ENCODE data around the gene LRCOL1. TPM values are rescaled to one million over a fixed set of nuclear protein-coding genes. Genes with fewer than 3 reads are reported as not detected.

Gene LRCOL1
- total RNA-seq, 2 experiments from 2014 or later = not detected

DNA sequence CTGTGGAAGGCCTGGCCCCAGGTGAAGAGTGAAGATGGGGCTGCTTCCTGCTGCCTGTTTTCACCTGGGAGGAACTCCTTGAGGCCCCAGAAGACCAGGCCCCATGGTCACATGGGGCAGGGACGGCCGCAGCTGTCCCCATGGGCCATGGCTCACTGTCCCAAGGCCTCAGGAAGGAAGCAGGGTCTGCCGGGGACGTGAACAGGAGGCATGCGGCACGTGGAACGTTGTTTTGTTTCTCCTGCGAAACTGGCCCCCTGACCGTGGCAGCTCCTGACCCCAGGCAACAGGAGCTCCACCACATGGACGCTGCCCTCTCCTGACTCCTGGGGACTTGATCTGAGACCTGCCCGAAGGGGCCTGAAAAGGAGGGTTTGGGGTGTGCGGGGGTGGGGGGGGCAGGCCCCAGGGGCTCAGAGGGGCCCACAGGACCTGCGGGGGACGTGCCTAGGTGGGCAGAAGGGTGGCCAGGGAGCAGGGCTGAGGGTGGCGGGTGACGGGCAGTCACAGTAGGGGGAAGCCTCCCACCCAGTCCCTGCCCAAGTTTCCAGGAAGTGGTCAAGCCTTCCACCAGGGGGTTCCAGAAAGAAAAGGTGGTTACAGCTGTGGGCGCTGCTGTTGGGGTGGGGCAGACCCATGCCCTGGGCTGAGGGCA is 41.4 kb downstream of the LRCOL1 start:
- intact Hi-C loops (cut with DNase I, micrococcal nuclease) = no loop called here
- Mint-ChIP-seq H3K4me3 (no peak overlapping the region), H3K9me3 (no peaks in the 10 kb centered on the region), H3K36me3 (ENCODE audit: low read depth) (peaks cover 18% of the 10 kb centered on the region), H3K27me3 (no peaks in the 10 kb centered on the region), H3K27ac (no peak overlapping the region), H3K4me1 (ENCODE audit: low read depth) (no peaks in the 10 kb centered on the region)
- Histone ChIP-seq H3K27ac (ENCODE audit: low read depth in 1 of 2, low read length in 2 of 2) (no peak overlapping the region), H3K36me3 (ENCODE audit: insufficient read depth, low read length) (peaks cover 29% of the 10 kb centered on the region), H3K4me3 (ENCODE audit: low read length) (no peak overlapping the region), H3K4me1 (ENCODE audit: insufficient read depth, low read length) (no peaks in the 10 kb centered on the region), H3K27me3 (ENCODE audit: control insufficient read depth in 1 of 2, insufficient read depth in 2 of 2, low read length in 2 of 2) (no peaks in the 10 kb centered on the region), H3K9me3 (ENCODE audit: control insufficient read depth in 1 of 2, insufficient read depth in 1 of 2, low read length in 2 of 2) (no peaks in the 10 kb centered on the region)
- no peak for DNase-seq
- no peak for ATAC-seq (ENCODE audit: poor library complexity)
- CTCF ChIA-PET = interaction anchor here (1.0 kb wide), 1 partner anchor 8 kb away, joined by 3 read pairs; no protein-coding TSS in a partner anchor
- POLR2A ChIA-PET = no interaction called here
- TF ChIP-seq, protein P1, sequence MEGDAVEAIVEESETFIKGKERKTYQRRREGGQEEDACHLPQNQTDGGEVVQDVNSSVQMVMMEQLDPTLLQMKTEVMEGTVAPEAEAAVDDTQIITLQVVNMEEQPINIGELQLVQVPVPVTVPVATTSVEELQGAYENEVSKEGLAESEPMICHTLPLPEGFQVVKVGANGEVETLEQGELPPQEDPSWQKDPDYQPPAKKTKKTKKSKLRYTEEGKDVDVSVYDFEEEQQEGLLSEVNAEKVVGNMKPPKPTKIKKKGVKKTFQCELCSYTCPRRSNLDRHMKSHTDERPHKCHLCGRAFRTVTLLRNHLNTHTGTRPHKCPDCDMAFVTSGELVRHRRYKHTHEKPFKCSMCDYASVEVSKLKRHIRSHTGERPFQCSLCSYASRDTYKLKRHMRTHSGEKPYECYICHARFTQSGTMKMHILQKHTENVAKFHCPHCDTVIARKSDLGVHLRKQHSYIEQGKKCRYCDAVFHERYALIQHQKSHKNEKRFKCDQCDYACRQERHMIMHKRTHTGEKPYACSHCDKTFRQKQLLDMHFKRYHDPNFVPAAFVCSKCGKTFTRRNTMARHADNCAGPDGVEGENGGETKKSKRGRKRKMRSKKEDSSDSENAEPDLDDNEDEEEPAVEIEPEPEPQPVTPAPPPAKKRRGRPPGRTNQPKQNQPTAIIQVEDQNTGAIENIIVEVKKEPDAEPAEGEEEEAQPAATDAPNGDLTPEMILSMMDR (IDR thresholded peaks at IDR 0.05) = no peak

DNA sequence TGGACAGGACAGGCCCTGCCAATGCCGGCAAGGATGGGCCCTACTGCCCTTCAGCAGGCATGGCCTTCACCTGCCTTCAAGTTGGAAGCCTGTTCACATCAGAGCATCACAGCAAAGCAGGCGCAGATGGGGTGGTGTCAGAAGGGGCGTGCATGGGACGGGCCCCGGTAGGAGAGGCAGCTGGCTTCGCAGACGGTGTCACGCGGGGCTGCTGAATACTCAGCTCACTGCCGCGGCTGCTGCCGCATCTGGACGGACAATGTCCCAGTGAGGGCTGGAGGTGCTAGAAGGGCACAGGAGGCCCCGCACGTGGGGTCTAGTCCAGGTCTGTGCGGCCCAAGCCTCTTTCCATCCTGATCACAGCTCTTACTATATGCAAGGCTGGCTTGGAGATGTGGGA is 42.1 kb downstream of the LRCOL1 start:
- CTCF ChIA-PET = no interaction called here
- Histone ChIP-seq H3K9me3 (ENCODE audit: control insufficient read depth in 1 of 2, insufficient read depth in 1 of 2, low read length in 2 of 2) (no peaks in the 10 kb centered on the region), H3K27me3 (ENCODE audit: control insufficient read depth in 1 of 2, insufficient read depth in 2 of 2, low read length in 2 of 2) (no peaks in the 10 kb centered on the region), H3K4me1 (ENCODE audit: insufficient read depth, low read length) (no peaks in the 10 kb centered on the region), H3K4me3 (ENCODE audit: low read length) (no peak overlapping the region), H3K27ac (ENCODE audit: low read depth in 1 of 2, low read length in 2 of 2) (no peak overlapping the region), H3K36me3 (ENCODE audit: insufficient read depth, low read length) (peaks cover 29% of the 10 kb centered on the region)
- no peak overlapping the region for H3K27ac Mint-ChIP-seq
- peaks cover 18% of the 10 kb centered on the region for H3K36me3 Mint-ChIP-seq (ENCODE audit: low read depth)
- H3K9me3 Mint-ChIP-seq = no peaks in the 10 kb centered on the region
- POLR2A ChIA-PET = no interaction called here
- H3K27me3 Mint-ChIP-seq = no peaks in the 10 kb centered on the region
- TF ChIP-seq, protein P1 (IDR thresholded peaks at IDR 0.05) = no peak
- ATAC-seq (ENCODE audit: poor library complexity) = no peak
- intact Hi-C loops (cut with DNase I, micrococcal nuclease) = no loop called here
- no peak for DNase-seq
- no peak overlapping the region for H3K4me3 Mint-ChIP-seq
- no peaks in the 10 kb centered on the region for H3K4me1 Mint-ChIP-seq (ENCODE audit: low read depth)

DNA sequence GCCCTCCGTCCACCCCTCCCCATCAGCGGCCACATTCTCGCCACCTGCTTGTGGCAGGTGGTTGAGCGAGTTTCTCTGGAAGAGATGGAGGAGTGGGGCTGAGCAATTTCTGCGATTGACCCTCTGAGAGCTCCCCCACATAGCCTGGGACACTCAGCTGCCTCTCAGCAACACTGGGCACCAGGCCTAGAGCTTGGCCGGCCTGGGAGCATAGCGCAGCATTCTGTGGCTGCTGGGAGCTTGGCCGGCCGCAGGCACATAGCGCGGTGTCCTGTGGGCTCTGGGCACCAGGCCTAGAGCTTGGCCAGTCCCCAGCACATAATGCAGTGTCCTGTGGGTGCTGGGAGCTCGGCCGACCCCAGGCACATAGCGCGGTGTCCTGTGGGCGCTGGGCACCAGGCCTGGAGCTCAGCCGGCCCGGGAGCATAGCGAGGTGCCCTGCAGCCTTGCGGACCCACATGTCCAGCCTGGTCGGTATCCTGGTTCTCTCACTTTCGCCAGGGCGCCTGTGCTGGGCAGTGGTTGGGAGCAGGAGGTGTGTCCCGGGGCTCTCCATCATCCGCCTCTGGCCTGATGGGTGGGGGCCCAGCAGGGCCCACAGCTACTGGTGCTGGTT is 43.8 kb downstream of the LRCOL1 start:
- ChIA-PET POLR2A (no interaction called here), CTCF (no interaction called here)
- ATAC-seq (ENCODE audit: poor library complexity) = no peak
- TF ChIP-seq, protein P1 (IDR thresholded peaks at IDR 0.05) = no peak
- Mint-ChIP-seq H3K9me3 (no peaks in the 10 kb centered on the region), H3K36me3 (ENCODE audit: low read depth) (peaks cover 18% of the 10 kb centered on the region), H3K4me1 (ENCODE audit: low read depth) (no peaks in the 10 kb centered on the region), H3K27ac (no peak overlapping the region), H3K27me3 (no peaks in the 10 kb centered on the region), H3K4me3 (no peak overlapping the region)
- no peak for DNase-seq
- no peak overlapping the region for H3K27ac ChIP-seq (ENCODE audit: low read depth in 1 of 2, low read length in 2 of 2)
- intact Hi-C loops (cut with DNase I, micrococcal nuclease) = no loop called here
- no peaks in the 10 kb centered on the region for H3K27me3 ChIP-seq (ENCODE audit: control insufficient read depth in 1 of 2, insufficient read depth in 2 of 2, low read length in 2 of 2)
- no peaks in the 10 kb centered on the region for H3K4me1 ChIP-seq (ENCODE audit: insufficient read depth, low read length)
- no peak overlapping the region for H3K4me3 ChIP-seq (ENCODE audit: low read length)
- H3K9me3 ChIP-seq (ENCODE audit: control insufficient read depth in 1 of 2, insufficient read depth in 1 of 2, low read length in 2 of 2) = no peaks in the 10 kb centered on the region
- H3K36me3 ChIP-seq (ENCODE audit: insufficient read depth, low read length) = peaks cover 26% of the 10 kb centered on the region
